ENCODE measurements around the gene IQCE.
"Not testable (repeated sequence)": the region's sequence is repeated elsewhere in the genome, so short reads cannot be mapped to it uniquely, and the experiment has no call there.

IQCE gene

GRCh38 chr7:2589341-2589740, 30.6 kb downstream of the IQCE start:
- H3K27ac ChIP-seq, result no peak overlapping the region
- CTCF ChIA-PET, result interaction anchor here (0.6 kb wide), 1 partner anchor 121 kb away, joined by 3 read pairs; no protein-coding TSS in a partner anchor
- DNase-seq (ENCODE audit: low spot score), result no peak
- POLR2A ChIA-PET (ENCODE audit: low non-redundant PET), result no interaction called here
- TF ChIP-seq CTCF (conservative IDR thresholded peaks at IDR 0.05; ENCODE audit: low read depth), result no peak

- CTCF ChIA-PET, result interaction anchor here (0.6 kb wide), 2 partner anchors 121 to 313 kb away, joined by 3 to 6 read pairs; no protein-coding TSS in a partner anchor
- H3K27ac ChIP-seq; DNase-seq (ENCODE audit: low spot score); POLR2A ChIA-PET (ENCODE audit: low non-redundant PET): not testable (repeated sequence)
Observed at GRCh38 chr7:2589941-2590340, 31.2 kb downstream of the IQCE start.

GRCh38 chr7:2592375-2592865, 33.6 kb downstream of the IQCE start:
- POLR2A ChIA-PET (ENCODE audit: low non-redundant PET), result no interaction called here
- CTCF ChIA-PET, result no interaction called here
- TF ChIP-seq CTCF (conservative IDR thresholded peaks at IDR 0.05; ENCODE audit: low read depth), result no peak
- no peak for DNase-seq (ENCODE audit: low spot score)
- no peak overlapping the region for H3K27ac ChIP-seq

GRCh38 chr7:2593036-2593727, 34.4 kb downstream of the IQCE start:
- POLR2A ChIA-PET (ENCODE audit: low non-redundant PET), result no interaction called here
- DNase-seq (ENCODE audit: low spot score), result no peak
- no peak for TF ChIP-seq CTCF (conservative IDR thresholded peaks at IDR 0.05; ENCODE audit: low read depth)
- CTCF ChIA-PET, result no interaction called here
- no peak overlapping the region; the same call in 1 of the 2 replicates for H3K27ac ChIP-seq

- CTCF ChIA-PET, result no interaction called here
- no peak overlapping the region for H3K27ac ChIP-seq
- DNase-seq (ENCODE audit: low spot score), result no peak
- POLR2A ChIA-PET (ENCODE audit: low non-redundant PET), result no interaction called here
- TF ChIP-seq CTCF (conservative IDR thresholded peaks at IDR 0.05; ENCODE audit: low read depth), result no peak
Observed at GRCh38 chr7:2594599-2594998, 35.8 kb downstream of the IQCE start.

GRCh38 chr7:2595258-2595860, 36.6 kb downstream of the IQCE start:
- no peak overlapping the region for H3K27ac ChIP-seq
- POLR2A ChIA-PET (ENCODE audit: low non-redundant PET), result no interaction called here
- CTCF ChIA-PET, result interaction anchor here (0.6 kb wide), 1 partner anchor 147 kb away, joined by 3 read pairs; no protein-coding TSS in a partner anchor
- DNase-seq (ENCODE audit: low spot score), result no peak
- TF ChIP-seq CTCF (conservative IDR thresholded peaks at IDR 0.05; ENCODE audit: low read depth), result no peak
